ENCODE results near the gene KNG1.
"Not testable (repeated sequence)": the region's sequence is repeated elsewhere in the genome, so short reads cannot be mapped to it uniquely, and the experiment has no call there.

The KNG1 gene

DNA sequence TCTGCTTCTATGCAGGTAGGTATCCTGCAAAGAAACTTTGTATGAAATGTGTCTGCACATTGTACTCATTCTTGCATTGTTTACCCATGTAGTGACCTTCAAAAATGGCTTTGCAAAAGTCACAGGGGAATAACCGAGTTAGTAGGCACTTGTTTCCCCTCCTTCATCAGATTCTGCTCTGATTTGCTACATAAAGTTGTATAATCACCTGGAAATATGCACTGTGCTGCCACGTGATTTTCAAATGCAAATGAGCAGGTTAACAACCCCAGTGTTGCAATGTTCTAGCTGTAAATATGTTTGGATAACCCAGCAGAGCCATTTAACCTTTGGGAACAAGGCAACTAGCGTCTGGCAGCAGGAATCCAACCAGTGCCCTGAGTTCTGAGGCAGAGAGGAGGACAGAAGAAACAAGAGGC is at the start of gene KNG1:
Gene KNG1 (plus strand): TSS at position 321 of the 419 bp plus-strand sequence. CDS start 184 bp downstream, outside the sequence.
- DNase-seq, result no peak

DNA sequence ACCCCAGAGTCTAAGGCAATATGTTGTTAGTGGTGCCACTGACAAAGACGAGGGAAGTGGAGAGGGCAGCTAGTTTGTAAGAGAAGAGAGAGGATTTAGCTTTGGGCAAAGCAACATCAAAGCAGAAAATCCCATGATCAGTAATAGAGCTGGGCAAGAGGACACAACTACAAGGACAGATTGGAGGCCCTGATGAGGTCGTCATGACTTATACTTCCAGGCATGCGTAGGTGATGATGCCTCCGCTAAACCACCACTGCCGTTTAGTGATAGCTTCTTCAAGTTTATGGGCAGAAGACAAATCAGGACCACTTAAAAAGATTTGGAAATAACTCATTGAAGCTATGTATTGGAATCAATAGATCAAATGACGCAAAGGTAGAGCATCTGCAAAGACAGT is 48.7 kb upstream of the KNG1 start:
- no peak for DNase-seq

DNA sequence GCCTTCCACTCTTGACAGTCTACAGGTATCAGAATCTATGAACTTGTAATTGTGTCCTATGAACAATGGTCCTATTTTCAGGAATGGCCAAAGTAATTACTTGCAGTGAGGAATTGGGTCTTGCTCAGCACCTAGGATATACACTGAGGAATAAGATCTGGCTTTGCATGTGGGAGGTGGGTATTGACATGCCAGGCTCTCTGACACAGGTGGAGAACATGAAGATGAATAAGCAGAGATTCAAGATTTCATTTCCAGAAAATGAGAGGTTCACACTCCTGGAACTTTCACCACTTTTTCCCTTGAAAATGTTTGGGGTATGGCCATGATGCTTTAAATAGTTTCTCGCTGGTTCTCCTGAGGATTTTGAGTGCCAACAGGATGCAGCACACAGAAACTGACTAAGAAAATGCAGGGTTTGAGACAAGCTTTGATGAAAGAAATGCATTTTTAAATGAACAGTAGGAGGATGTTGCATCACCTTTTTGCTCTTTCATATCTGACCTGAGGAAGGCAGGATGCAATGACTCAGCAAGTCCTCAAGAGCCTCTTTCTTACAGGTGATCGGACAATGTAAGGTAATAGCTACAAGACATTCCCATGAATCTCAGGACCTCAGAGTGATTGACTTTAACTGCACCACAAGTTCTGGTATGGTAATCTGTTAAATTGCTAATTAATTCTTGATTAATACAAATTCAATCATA is 47.6 kb upstream of the KNG1 start:
- DNase-seq, result no peak

DNA sequence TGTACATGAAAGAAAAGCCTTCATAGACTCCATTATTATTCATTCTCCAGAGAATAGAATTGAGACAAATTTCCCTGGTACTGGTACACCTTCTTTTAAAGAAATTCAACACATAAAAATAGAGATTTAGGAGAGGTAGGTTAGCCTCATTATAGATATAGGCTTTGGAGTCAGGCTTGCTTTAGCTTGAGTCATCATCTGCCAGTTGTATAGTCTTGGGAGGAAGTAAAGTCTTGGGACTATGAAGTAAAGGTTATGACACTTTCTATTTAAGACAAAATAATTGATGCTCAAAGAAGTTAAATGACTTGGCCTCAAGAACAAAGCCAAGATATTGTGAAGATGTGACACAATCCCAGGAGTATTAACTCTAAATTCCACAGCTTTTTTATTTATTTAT is 47.0 kb upstream of the KNG1 start:
- no peak for DNase-seq

DNA sequence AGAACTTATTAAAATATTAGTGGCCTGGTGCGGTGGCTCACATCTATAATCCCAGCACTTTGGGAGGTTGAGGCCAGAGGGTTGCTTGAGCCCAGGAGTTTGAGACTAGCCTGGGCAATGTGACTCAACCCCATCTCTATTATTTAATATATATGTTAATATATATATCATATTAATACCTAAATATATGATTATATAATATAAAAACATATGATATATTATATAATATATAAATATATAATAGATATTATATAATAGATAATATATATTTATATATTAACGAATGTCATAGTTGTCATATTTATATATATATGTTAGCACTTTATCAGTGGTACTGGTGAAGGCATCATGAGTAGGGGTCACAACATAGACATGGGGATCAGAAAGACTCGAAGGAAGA is 46.1 kb upstream of the KNG1 start:
- DNase-seq, result no peak

DNA sequence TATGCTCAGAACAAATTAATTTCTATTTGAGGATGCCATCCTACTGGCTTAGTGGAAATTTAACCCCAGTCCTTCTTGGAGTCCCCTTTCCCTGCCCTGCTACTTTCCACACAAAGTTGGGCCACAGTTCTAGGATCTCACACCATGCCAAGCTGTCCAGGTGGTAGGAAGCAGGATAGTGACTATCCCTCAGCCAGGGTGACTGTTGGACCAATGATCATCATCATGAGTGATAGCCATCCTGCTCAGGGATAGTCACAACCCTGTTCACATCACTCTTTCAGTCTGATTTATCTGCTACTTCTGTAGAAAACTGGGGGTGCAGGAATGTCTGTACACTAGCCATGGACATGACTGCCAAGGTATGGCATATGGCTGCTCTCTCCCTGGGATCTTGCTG is 38.6 kb upstream of the KNG1 start:
- no peak for DNase-seq

DNA sequence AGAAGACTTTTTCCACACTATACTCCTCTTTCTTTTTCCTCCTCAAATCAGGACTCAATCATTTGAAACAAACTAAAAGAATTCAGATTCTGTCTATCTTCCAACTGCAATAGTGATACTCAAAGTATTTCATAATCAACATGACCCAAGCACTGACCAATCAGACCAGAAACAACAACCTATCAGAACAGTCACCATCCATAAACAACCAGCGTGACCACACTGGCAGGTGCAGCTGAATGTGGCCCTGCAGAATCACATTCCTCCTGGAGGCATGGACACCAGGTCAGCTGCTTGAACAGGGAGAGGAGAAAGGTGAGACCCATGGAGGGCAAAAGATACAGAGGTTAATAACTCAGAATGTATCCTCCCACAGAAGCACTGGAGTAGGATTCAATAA is 38.0 kb upstream of the KNG1 start:
- DNase-seq, result no peak

DNA sequence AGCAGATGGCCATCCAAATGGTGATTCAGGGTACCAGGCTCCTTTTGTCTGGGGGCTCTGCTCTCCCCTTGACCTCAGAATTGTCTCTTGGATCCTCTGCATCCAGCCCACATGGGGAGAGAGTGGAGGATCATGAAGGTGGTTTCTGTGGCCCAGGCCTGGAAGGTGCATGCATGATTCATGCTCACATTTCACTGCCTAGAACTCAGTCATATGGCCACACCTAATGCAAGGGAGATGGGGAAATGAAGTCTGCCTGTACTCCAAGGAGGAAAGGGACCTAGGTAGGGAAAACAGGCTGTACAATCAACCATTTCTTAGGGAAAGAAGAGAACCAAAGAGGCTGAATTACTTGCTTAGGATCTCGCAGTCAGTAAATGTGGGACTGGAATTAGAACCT is 36.3 kb upstream of the KNG1 start:
- DNase-seq, result no peak

DNA sequence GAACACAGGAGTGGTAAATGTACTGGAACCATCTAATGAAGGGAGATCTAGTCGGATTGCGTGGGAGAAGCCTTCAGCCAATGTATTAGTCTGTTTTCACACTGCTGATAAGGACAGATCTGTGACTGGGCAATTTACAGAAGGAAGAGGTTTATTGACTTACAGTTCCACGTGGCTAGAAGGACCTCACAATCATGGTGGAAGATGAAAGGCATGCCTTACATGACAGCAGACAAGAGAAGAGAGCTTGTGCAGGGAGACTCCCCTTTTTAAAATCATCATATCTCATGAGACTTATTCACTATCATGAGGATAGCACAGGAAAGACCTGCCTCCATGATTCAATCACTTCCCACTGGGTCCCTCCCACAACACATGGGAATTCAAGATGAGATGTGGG is 34.3 kb upstream of the KNG1 start:
- DNase-seq, result no peak

DNA sequence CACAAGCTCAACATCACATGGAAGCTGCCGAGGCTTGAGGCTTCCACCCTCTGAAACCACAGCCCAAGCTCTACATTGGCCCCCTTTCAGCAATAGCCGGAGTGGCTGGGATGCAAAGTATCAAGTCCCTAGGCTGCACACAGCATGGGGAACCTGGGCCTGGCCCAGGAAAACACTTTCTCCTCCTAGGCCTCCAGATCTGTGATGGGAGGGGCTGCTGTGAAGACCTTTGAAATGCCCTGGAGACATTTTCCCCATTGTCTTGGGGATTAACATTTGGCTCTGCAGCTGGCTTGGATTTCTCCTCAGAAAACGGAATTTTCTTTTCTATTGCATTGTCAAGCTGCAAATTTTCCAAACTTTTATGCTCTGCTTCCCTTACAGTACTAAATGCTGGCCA is 33.2 kb upstream of the KNG1 start:
- no peak for DNase-seq

DNA sequence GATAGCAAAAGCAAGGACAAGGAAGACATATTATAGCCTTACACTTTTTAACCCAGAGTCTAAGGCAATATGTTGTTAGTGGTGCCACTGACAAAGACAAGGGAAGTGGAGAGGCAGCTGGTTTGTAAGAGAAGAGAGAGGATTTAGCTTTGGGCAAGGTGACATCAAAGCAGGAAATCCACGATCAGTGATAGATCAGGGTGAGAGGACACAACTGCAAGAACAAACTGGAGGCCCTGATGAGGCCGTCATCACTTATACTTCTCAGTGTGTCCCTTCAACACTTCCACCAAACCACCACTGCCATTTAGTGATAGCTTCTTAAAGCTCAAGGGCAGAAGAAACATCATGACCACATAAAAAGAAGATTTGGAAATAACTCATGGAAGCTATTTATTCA is 30.7 kb upstream of the KNG1 start:
- peak in 1 of 2 donors; percentile 5 for DNase-seq

DNA sequence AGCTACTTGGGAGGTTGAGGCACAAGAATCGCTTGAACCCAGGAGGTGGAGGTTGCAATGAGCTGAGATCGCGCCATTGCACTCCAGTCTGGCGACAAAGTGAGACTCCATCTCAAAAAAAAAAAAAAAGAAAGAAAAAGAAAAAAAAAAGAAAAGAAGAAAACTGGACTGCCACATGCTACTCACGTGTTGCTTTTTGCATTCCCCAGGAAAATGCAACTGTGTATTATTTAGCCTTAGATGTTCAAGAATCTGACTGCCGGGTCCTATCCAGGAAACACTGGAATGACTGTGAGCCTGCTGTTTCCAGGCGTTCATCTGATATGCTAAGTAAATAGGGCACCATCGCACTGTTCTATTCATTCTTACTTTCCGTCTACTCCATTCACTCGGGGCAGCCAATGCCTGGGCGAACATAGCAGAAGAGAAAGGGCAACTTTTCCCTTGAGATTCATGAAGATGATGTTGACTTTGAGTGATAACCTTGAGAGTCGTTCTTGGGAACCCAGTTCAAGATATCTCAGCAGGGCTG is 30.0 kb upstream of the KNG1 start:
- DNase-seq, result no peak

DNA sequence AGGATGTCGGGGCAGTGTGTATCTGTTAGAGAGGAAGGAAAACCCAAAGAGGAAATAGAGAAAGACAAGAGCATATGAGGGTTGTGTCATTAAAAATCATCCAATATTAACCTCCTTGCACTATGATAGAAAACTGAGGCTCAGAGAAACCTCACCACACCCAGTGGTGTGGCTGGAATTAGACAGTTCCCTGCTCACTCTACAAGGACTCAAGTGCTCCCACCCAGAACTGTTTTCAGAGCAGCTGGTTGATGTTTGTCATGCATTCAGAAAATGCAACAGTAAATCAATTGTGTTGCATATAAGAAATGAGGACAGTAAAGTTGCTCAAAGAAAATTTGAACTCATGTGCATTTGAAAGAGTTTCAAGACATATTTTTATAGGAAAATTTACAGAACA is 26.9 kb upstream of the KNG1 start:
- not testable (repeated sequence) for DNase-seq

DNA sequence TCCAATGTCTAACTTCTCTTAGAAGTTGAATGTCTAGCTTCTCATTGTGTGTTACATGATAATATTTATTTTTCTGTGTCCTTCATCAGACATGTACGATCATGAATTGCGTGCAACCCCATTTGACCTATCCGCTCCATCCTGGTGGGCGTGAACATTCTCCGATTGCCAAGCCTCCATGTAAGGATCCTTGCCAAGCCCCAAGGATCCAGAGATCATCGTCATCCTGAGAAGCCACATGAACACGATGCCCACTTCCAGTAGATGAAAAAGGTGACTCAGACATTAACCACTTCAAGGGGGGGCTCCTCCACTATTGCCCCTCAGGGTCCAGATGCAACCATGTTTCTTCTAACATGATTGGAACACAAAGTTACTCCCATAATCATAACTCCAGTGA is 25.5 kb upstream of the KNG1 start:
- no peak for DNase-seq

DNA sequence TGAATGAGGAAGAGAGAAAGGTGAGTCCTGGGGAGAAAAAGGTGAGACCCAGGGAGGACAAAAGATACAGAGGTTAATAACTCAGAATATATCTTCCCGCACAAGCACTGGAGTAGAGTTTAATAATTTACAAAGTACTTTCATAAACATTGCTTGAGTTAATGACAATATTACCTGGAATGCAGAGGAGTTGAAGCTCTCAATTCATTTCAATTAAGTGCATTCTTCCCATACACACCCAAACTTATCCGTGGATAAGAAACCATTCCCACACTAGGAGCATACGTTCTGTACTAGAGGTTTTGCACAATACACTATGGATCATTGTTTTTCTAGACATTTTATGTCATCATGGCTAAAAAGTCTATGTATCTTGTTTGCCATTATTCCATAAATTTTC is 23.3 kb upstream of the KNG1 start:
- no peak for DNase-seq

DNA sequence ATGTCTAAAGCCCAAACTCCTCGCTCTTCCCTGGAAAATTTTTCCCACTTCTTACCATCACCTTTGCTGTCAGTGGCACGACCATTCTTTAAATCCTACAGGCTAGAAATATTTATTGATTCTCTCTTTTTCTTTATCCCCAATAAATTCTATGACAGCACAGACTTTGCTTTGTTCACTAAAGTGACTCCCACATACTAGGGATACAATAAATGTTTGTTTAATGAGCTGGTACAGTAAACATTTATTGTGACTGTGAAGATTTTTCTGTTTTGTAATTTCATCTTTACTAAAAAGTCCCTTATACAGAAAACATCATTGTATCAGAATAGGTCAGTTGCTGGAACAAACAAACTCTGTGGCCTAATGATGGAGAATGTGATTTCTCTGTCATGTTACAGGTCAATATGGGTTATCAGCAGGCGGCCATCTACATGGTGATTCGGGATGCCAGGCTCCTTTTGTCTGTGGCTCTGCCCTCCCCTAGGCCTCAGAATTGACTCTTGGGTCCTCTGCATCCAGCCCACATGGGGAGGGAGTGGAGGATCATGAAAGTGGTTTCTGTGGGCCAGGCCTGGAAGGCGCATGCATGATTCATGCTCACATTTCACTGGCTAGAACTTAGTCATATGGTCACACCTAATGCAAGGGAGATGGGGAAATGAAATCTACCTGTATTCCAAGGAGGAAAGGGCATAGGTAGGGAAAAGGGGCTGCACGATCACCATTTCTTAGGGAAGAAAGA is 22.7 kb upstream of the KNG1 start:
- no peak for DNase-seq

DNA sequence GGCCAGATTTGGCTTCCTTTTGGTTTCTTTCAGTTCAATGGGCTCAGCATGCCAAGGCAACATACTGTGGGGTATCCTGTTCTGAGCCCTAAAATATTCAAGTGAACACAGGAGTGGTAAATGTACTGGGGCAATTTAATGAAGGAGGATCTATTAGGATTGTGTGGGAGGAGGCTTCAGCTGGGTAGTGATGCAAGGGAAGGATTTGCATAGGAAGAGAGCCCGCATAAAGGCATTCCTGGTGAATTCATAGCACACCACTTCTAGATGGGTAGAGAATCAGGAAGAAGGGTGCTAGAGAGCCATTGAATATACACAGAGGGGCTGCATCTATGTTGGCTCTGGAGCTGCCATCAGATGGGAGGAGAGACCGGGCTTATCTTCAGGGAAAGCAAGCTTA is 20.6 kb upstream of the KNG1 start:
- no peak for DNase-seq

DNA sequence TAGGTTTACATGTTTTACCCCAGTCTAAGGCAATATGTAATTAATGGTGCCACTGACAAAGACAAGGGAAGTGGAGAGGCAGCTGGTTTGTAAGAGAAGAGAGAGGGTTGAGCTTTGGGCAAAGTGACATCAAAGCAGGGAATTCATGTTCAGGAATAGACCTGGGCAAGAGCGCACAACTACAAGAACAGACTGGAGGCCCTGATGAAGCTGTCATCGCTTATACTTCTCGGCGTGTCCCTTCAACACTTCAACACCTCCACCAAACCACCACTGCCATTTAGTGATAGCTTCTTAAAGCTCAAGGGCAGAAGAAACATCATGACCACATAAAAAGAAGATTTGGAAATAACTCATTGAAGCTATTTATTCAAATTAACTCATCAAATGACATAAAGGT is 19.6 kb upstream of the KNG1 start:
- no peak for DNase-seq

DNA sequence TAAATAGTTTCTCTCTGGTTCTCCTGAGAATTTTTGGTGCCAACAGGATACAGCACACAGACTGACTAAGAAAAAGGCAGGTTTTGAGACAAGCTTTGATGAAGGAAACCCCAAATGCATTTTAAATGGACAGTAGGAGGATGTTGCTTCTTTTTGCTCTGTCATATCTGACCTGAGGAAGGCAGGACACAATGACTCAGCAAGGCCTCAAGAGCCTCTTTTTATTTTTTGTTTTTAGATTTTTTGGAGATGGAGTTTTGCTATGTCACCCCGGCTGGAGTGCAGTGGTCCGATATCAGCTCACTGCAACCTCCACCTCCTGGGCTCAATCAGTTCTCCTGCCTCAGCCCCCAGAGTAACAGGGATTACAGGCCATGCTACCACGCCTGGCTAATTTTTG is 16.9 kb upstream of the KNG1 start:
- no peak for DNase-seq

DNA sequence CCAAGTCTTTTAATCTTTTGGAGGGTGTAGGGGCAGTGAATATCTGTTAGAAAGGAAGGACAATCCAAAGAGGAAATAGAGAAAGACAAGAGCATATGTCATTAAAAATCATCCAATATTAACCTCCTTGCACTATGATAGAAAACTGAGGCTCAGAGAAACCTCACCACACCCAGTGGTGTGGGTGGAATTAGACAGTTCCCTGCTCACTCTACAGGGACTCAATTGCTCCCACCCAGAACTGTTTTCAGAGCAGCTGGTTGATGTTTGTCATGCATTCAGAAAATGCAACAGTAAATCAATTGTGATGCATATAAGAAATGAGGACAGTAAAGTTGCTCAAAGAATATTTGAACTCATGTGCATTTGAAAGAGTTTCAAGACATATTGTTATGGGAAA is 14.7 kb upstream of the KNG1 start:
- DNase-seq, result not testable (repeated sequence)

DNA sequence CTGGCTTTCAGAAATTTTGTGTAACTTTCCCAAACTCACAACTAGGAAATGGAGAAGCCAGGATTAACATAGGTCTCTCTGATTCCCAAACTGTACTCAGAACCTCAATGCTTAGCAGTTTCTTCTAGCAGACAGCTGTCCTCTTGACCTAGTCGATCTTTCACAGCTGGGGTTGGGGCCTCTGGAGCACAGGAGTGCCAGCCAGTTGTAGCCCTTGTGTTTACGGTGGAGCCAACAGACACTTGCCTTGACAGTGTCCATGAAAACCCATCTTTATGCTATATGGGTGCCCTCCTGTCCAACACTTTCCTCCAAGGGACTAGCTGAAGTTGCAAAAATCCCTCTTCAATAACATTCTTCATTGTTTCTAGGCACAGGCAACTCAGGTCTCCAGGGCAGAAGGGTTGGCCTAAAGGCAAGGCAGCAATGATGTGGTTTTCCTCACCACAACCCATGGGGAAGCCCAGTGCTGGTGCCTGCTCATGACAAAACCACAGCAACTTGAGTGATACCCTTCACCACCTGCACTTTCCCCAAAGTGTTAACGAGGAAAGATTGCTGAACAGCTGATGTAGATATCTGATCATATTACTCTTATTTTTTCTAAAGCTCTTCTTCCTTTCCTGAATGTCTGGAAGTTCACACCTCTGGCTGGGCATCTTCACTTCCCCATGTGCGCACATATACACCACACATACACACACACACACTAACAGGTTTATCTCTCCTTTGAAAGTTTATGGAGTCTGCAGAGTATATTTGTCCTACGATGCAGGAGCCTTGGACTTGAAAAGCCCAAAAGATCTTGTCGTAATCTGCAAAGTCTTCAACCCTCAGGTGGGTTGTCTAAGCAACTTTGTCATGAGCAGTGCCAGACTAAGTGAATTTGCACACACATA is 11.0 kb upstream of the KNG1 start:
- peak; percentile 23 to 66 for DNase-seq

DNA sequence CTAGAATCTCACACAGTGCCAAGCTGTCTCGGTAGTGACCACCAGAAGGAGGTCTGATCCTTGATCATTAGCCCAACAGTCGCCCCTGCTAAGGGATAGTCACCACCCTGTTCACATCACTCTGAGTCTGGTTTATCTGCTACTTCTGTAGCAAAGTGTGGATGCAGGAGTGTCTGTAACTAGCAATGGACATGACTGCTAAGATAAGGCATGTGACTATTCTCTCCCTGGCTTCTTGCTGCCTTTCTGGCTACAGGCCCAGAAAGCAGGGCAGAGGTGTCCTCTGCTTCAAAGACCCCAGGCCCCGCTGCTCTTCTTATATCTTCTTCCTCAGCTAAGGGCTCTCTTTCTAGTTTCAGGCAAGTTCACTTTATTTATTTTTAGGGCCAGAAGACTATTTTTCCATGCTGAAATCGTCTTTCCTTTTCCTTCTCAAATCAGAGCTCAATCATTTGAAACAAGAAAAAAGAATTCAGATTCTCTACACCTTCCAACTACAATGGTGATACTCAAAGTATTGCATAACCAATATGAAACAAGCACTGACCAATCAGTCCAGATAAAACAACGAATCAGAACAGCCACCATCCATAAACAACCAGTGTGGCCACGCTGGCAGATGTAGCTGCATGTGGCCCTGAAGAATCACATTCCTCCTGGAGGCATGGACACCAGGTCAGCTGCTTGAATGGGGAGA is 8.0 kb upstream of the KNG1 start:
- no peak for DNase-seq

DNA sequence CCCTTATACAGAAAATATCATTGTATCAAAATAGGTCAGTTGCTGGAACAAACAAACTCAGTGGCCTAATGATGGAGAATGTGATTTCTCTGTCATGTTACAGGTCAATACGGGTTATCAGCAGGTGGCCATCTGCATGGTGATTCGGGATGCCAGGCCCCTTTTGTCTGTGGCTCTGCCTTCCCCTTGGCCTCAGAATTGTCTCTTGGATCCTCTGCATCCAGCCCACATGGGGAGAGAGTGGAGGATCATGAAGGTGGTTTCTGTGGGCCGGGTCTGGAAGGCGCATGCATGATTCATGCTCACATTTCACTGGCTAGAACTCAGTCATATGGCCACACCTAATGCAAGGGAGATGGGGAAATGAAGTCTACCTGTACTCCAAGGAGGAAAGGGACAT is 6.5 kb upstream of the KNG1 start:
- DNase-seq, result not testable (repeated sequence)

Measured in CD4-positive, alpha-beta T cell treated with Interferon alpha-2 for 1 hour (primary cell).